HG02981 (cell line): ENCODE measurements around the gene GFER.
"Not testable (repeated sequence)": the region's sequence is repeated elsewhere in the genome, so short reads cannot be mapped to it uniquely, and the experiment has no call there.

ENCODE experiments used
- ATAC-seq: cut with Tn5 transposase; IDR thresholded peaks from one replicate; pipeline ENCODE4 v1.9.1; 2021; ENCODE audit warnings: mild to moderate bottlenecking, moderate library complexity; ENCODE audit not compliant: unreplicated experiment

Gene GFER

DNA sequence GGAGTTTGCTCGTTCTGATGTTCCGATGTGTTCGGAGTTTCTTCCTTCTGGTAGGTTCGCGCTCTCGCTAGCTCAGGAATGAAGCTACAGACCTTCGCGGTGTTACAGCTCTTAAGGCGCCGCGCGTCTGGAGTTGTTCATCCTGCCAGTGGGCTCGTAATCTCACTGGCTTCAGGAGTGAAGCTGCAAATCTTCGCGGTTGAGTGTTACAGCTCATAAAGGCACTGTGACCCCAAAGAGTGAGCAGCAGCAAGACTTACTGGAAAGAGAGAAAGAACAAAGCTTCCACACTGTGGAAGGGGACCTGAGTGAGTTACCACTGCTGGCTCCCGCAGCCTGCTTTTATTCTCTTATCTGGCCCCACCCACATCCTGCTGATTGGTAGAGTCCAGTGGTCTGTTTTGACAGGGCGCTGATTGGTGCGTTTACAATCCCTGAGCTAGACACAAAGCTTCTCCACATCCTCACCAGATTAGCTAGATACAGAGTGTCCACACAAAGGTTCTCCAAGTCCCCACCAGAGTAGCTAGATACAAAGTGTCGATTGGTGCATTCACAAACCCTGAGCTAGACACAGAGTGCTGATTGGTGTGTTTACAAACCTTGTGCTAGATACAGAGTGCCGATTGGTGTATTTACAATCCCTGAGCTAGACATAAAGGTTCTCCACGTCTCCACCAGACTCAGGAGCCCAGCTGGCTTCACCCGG lies 26.4 kb upstream of the GFER start:
- not testable (repeated sequence) for ATAC-seq

DNA sequence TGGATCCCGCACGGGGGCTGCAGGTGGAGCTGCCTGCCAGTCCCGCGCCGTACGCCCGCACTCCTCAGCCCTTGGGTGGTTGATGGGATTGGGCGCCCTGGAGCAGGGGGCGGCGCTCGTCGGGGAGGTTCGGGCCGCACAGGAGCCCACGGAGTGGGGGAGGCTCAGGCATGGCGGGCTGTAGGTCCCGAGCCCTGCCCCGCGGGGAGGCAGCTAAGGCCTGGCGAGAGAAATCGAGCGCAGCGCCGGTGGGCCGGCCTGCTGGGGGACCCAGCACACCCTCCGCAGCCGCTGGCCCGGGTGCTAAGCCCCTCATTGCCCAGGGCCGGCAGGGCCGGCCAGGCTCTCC lies 25.9 kb upstream of the GFER start:
- ATAC-seq, result not testable (repeated sequence)

DNA sequence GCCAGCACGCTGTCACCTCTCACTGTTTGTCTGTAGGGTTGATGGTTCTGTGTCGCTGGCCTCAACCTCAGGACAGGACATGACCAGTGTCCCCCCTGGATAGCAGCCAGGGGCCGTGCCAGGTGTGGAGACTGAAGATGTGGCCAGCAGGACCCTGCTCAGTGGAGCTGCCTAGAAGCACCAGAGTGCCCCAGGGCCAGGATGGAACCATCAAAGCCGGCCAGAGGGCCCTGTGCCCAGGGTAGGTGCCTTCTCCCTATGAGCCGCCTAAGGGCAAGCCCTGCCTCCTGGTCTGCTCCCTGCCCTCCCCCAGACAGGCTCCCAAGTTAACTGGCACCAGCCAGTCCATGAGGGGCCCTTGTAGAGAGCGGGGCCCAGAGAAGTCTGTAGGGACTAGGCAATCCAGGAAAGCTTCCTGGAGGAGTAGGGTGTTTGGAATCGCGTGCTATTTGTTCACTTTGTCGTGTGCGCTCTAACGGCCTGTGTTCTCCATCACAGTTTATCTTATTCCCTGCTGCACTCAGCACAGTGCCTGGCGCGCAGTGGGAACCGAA lies 25.2 kb upstream of the GFER start:
- peak; percentile 5 for ATAC-seq

DNA sequence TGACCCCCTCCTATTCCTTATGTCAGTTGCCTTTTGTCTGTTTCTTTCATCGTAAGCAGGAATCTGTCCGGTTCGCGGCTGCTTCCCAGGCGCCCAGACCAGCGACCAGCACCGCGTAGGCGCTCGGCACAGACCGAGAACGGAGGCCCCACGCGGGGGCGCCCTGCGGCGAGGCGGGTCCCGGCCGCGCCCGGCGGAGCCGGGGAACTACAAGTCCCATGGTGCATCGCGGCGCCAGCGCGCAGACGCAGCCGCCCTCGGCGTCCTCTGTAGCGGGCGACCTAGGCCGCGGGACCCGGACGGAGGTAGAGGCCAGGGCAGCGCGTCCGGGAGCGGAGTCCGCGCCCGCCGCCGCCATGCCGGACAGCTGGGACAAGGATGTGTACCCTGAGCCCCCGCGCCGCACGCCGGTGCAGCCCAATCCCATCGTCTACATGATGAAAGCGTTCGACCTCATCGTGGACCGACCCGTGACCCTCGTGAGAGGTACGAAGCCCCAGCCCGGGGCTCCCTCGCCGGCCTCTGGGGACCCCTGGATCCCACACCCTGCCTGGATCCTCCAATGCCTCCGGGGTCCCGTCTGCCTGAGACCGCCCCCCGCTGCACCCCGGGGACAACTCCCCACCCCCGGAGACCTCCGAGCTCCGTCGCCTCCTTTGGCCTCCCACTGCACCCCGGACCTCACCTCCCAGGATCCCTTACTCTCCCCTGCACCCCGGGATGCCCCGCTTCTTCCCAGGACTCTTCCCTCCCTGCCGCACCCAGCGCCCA lies 24.5 kb upstream of the GFER start, which contains the start of gene NDUFB10:
Gene NDUFB10 (plus strand): TSS at position 270 of the 771 bp plus-strand sequence. CDS start 87 bp downstream, at position 357.
- ATAC-seq, result peak; percentile 79

DNA sequence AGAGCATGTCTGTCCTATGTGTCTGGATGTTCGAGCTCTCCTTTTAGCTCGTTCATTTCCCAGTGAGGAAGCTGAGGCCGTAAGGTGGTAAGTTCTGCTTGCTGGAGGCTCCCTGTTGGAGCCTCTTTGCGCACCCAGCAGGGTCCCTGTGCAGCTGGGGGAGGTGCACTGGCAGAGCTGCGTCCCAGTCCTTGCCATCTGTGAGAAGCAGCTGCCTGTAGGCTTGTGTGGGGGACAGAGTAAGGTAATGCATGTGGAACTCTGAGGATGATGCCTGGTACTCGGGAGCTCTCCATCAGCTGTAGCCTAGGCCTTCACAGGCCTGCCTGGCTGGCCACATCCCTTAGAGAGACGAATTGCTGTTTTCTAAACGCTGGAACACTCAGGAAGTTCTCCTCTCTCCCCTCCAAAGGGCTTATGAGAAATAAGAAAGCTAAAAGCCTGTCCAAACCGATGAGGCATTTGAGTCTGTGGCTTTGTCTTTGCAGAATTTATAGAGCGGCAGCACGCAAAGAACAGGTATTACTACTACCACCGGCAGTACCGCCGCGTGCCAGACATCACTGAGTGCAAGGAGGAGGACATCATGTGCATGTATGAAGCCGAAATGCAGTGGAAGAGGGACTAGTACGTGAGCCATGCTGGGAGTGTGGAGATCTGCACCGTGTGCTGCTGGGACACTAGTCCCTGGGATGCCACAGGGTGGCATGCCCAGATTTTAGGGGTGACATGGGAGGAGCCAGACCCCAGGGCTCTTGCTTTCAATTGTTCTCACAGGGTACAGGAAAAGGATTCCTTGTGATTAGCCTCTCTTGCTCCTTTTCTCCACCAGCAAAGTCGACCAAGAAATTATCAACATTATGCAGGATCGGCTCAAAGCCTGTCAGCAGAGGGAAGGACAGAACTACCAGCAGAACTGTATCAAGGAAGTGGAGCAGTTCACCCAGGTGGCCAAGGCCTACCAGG lies 23.0 kb upstream of the GFER start:
- no peak for ATAC-seq

DNA sequence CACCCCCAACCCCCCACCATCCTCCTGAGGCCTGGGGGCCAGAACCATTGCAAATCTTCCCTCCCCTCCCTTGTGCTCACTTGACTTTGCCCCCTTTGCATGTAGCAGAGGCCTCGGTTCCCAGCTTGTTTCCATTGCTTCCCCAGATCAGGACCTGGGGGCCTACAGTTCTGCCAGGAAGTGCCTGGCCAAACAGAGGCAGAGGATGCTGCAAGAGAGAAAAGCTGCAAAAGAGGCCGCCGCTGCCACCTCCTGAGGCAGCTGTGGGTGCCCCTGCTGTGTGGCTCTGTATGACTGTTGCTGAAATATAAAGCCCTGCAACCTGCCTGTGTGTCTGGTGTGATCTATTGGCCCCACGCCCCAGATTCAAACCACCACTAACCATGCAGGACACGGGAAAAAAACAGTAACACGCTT lies 22.3 kb upstream of the GFER start:
- ATAC-seq, result no peak

DNA sequence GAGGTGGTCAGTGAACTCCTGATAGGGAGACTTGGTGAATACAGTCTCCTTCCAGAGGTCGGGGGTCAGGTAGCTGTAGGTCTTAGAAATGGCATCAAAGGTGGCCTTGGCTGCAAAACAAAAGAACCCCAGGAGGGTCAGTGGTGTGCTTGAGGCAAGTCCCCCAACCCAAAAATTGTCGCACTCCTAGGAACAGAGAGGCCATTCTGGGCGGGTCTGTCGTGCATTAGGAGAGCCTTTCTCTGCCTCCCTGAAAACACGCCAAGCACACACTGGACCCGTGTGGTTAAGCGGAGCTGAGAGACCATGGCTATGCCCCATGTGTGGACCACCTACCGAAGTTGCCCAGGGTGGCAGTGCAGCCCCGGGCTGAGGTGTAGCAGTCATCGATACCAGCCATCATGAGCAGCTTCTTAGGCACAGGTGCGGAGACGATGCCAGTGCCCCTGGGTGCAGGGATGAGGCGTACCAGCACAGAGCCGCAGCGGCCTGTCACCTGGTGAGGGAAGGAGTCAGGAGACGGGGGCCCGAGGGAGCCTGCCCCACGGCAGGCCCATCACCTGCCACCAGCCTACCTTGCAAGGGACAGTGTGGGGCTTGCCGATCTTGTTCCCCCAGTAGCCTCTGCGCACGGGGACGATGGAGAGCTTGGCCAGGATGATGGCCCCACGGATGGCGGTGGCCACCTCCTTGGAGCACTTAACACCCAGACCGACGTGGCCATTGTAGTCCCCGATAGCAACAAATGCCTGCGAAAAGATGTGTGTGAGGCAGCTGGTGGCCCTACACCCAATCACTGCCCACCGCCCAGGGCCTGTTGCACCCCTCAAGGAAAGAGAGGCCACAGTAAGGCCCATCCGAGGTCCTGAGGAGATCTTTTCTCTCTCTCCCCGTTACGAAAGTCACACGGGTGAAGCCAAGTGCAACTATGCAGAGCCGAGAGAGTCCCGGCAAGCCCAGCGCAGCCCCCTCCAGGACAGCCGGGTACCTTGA lies 21.5 kb upstream of the GFER start:
- ATAC-seq, result not testable (repeated sequence)

DNA sequence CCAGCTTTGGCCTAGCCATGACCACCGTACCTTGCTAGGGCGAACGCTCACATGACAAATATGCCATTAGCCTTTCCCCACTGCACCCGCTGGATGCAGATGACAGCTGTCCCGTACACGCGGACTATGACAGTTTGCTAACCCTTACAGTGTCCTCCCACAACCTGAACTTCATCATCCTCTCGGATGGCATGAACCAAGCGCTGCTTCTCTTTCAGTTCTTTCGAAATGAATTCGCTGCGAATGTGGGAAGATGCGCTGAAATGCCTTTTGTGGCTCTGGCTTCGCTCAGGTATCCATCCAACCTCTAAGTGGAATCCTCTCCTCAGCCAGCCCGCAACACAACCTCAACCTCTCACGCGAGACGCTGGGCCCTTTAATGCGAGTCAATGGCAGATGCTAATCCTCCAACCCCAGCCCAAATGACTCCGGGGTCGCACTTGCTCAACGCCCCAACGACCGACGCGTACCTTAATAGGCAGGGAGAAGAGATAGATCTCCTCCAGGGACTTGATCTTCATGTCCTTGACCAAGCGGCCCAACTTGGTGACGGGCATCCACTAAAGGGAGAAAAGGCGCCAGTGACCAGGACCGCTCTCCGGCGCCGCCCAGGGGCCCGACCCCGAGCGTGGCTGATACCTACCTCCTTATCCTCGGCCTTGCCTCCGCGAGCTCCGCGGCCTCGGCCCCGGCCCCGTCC lies 20.0 kb upstream of the GFER start:
- ATAC-seq, result no peak

DNA sequence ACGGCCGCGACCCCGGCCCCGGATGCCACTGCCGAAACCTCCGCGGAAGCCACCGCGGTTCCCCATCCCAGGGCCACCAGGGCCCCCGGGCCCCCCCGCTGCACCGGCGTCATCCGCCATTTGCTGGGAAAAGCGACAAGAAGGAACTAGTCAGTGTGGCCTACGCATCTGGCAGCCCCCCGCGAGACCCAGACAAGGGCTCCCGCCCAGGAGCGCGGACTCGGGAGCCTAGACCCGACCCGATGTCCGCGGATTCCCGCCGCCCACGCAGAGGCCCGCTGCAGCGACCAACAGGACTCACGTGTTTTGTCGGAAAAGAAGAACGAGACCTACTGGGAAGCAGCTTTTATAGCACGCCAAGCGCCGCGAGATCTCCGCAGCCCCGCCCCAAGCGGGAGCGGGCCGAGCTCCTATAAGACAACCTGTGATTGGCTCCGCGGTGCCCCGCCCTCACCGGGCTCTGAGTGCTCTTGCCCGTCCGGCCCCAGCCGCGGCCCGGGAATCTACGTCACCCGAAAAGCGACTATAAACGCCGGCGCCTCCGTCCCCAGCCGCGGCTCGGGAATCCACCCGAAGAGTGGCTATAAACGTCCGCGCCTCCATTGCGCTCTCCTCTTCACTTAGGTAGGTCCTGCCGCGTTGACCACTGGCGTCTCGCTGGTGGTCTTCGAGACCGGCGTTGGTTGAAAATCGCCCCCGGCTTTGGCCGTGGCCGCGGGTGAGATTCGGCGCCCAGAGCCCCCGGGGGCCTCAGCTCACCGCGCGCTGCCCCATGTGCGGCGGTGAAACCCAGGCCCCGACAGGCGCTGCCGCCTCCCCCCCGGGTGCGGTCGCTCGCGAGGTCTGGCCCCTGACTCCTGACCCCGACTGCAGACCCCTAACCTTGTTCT lies 19.2 kb upstream of the GFER start, which contains the start of gene RPS2:
Gene RPS2 (minus strand): TSS at position 321 of the 890 bp plus-strand sequence. CDS start 201 bp downstream, at position 120.
- peak; percentile 86 for ATAC-seq

DNA sequence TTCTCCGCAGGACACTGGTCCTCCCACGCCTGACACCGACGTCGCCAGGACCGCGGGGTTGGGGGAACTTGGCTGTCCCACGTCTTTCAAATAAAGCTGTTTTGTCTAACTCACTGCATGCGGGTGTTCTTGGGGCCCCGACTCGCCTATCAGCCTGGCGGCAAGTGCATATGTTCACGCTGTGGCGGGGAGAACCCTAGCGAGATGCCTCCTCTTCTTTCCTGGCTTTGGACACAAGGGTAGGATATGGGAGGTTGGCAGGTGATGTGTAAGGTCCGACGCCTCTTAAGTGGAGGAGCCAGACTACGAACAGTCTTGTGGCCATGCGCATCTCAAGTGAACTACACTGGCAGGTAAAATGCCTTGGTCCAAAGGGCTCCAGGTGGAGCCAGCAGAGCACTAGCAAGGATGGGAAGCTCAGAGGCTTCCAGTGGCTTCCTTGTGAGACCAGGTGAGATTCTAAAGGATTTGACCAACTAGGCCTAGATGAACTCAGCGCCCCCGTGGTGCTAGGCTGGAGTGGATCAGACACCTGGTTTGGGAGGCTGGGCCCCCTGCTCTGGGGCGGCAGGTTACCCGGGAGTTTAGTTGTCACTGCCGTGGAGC lies 18.5 kb upstream of the GFER start:
- ATAC-seq, result no peak

DNA sequence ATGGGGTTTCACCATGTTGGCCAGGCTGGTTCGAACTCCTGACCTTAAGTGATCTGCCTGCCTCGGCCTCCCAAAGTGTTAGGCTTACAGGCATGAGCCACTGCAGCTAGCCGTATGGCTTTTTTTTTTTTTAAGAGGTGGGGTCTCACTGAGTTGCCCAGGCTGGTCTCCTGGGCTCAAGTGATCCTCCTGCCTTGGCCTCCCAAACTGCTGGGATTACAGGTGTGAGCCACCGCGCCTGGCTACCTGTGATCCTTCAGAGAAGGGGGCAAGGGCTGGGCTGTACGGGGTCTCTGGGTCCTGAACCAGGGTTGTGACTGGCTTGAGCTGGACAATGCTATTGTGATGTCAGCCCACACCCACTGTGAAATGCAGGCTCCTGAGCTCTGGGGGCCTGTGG lies 17.5 kb upstream of the GFER start, which contains the start of gene RNF151:
Gene RNF151 (plus strand): TSS at position 397 of the 400 bp plus-strand sequence. CDS start 26 bp downstream, outside the sequence.
- ATAC-seq, result no peak

DNA sequence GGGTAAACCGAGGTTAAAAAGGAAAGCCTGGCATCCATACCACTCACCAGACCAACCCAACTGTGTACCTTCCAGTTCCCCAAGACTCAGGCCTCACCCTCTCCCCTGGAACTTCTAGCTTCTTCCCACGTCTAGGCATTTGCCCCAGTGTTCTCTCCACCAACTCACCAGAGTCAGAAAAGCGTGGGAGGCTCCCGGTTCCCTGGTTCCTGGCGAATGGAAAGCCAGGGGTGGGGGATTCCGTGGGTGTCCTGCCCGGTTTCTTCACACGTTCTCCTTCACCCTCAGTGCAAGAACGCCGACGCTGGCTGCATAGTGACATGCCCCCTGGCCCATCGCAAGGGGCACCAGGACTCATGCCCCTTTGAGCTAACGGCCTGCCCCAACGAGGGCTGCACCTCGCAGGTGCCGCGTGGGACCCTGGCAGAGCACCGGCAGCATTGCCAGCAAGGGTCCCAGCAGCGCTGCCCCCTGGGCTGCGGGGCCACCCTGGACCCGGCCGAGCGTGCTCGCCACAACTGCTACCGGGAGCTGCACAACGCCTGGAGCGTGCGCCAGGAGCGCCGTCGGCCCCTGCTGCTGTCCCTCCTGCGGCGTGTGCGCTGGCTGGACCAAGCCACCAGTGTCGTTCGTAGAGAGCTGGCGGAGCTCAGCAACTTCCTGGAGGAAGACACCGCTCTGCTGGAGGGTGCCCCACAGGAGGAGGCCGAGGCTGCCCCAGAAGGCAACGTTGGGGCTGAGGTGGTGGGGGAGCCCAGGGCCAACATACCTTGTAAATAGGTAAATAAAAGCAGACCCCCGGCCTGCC lies 15.6 kb upstream of the GFER start:
- no peak for ATAC-seq

DNA sequence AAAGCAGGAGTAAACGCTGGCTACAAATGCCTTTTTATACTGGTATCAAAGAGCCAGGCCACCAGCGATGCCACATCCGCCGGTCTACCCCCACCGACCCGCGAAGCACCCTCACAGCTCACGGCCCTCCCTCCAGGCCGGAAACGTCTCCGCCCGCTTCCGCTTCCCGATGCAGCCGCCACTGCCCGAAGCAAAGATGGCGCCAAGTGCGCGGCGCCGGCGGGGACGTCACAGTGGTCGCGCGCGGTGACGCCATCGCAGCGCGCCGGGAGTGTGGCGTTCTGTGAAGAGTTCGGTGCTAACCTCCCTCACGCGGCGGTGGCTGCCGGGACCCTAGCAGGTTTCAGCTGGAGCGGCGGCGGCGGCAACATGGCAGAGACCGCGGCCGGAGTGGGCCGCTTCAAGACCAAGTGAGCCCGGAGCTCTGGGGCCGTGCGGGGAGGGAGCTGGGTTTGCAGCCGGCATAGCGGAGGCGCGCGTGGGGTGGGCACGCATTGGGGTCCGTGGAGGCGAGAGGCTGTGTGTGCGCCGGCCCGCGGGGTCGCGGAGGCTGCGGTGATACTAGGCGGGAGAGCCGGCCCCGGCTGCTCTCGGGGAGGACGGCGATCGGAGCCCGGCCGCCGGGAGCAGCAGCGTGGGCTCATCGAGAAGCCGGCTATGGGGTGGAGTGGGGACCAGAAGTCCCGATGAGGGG lies 12.1 kb upstream of the GFER start, which contains the start of gene TBL3:
Gene TBL3 (plus strand): TSS at position 258 of the 694 bp plus-strand sequence. CDS start 112 bp downstream, at position 370.
- peak; percentile 76 for ATAC-seq

DNA sequence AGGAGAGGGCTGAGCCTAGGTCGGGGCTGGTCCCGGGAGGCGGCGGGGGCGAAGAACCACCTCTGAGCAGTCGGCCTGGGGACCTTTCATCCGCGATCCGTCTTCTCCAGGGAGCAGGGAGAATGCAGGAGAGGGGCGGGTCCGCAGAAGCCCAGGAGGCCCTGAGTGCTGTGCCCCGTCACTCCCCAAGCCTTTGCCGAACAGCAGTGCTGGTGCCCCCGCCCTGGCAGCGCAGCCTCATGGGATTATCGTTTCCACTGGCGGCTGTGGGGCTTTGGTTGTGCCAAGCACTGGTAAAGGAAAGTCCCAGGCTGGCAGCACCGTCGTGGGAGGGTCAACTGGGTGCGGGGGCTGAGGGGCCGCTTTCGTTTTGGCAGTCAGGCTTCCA lies 11.5 kb upstream of the GFER start:
- ATAC-seq, result no peak

DNA sequence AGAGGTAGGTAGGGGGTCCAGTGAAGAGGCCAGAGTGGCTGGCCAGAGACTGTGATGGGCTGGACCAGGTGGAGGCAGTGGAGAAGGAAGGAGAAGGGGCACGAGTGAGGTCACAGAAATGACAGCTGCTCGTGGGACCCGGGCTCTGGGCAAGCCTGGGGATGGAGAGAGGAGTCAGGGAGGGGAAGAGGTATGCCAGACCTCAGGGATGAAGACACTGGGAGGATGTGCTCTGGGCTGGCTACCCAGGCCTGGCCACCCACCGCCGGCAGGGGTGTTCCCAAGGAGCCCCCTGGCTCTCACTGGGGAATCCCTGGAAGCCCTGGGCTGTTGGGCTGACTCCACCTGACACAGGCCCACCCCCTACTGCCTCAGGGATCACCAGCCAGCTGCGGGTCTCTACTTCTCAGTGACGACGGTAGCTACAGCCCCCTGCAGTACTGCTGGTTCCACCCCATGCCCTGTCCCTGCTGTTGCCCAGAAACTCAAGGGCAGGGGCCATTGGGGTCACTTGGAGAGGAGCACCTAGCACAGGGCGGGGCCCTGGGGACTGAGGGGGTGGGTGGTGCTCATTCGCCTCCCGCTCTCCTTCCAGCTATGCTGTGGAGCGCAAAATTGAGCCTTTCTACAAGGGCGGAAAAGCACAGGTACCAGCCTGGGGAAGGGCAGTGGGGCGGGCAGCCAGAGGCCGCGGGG lies 10.4 kb upstream of the GFER start:
- no peak for ATAC-seq
